ENCODE measurements around the gene MBP.

DNA sequence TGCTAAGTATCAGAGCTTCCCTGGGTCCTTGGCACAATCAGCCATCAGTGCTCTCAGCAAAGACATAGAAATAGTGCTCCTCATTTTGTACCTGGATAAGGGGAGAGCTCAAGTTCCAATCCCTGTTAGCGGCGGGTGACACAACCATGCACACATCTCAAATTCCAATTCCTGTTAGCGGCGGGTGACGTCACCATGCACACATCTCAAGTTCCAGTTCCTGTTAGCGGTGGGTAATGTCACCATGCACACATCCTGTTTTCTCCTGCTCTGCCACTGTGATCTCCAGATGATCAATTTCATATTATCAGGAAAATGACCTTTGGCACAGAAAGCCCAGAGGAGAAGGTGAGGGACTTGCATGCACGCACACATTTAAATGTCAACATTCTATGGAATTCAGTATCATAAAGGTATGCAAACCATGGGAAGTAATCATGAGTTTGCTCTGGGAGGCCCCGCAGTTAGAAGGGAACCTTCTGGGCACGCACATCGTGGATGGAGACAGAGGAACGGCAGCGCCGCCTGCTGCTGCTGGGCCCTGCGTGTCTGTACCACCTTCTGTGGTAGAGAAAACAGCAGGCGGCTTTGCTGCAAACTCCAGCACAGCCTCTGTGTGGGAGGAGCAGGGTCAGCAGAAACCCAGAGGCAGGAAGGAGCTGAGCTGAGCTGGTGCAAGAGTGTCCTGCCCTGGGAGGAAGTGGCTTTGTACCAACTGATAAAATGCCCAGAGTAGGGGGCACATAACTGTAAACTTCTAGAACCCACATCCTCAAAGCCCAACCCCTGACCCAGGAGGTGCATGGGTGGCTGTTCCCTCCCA is 77.8 kb downstream of the MBP start:
- TF ChIP-seq EZH2 (IDR thresholded peaks at IDR 0.05) = no peak
- no peak for TF ChIP-seq POLR2AphosphoS5 (IDR thresholded peaks at IDR 0.05; ENCODE audit: borderline replicate concordance, low read depth, low read length)
- no peak for TF ChIP-seq FOXP2 (optimal IDR thresholded peaks at IDR 0.05; ENCODE audit: control extremely low read depth, extremely low read length, insufficient read depth)
